ENCODE measurements around the gene PREX1. TPM values are rescaled to one million over a fixed set of nuclear protein-coding genes. Genes with fewer than 3 reads are reported as not detected.

The PREX1 gene
- polyA plus RNA-seq, 1 of the 3 experiments (the other 2 are of a cell fraction): 5.3 TPM

- TF ChIP-seq SMC3 (IDR thresholded peaks at IDR 0.05; ENCODE audit: low read depth, low read length): no peak
- no peaks in the 10 kb centered on the region for H3K9me2 ChIP-seq
- H3K36me3 ChIP-seq (replicated peaks in 1 of 2; ENCODE audit: control insufficient read depth in 1 of 2, insufficient read depth in 2 of 2, low read length in 1 of 2): no peaks in the 10 kb centered on the region
- WGBS (ENCODE audit: low lambda C conversion rate): 92% methylated on average over 3 of the region's 3 CpGs
- POLR2A ChIA-PET: no interaction called here
- peaks cover 0 to 6% of the 10 kb centered on the region in 2 experiments; a peak in 1 of 4 replicates for H3K4me1 ChIP-seq (ENCODE audit: control insufficient read depth in 1 of 2, insufficient read depth in 2 of 2, low read depth in 1 of 2, low read length in 1 of 2)
- H3K4me3 ChIP-seq (ENCODE audit: low read depth in 2 of 2, low read length in 1 of 2): no peak overlapping the region
- CTCF ChIA-PET: interaction anchor here (3.4 kb wide), 1 partner anchor 17 kb away, joined by 15 read pairs; no protein-coding TSS in a partner anchor
- no peaks in the 10 kb centered on the region for H3F3A ChIP-seq (replicated peaks; ENCODE audit: insufficient read depth)
- H3K4me2 ChIP-seq: no peak overlapping the region
- no peaks in the 10 kb centered on the region for H3K79me2 ChIP-seq (ENCODE audit: insufficient read depth)
- DNase-seq: no peak
- no peak overlapping the region for H2AFZ ChIP-seq (ENCODE audit: low read depth)
- no peaks in the 10 kb centered on the region for H3K9me3 ChIP-seq
- H4K20me1 ChIP-seq (ENCODE audit: insufficient read depth): no peaks in the 10 kb centered on the region
- H3K9ac ChIP-seq: no peak overlapping the region
- H3K27me3 ChIP-seq (ENCODE audit: insufficient read depth): no peaks in the 10 kb centered on the region
- H3K27ac ChIP-seq (ENCODE audit: low read depth in 2 of 2, low read length in 1 of 2): no peak overlapping the region
Measured at GRCh38 chr20:48674461-48674860, 153.3 kb downstream of the PREX1 start.

- ChIA-PET CTCF (interaction anchor here (3.4 kb wide), 1 partner anchor 16 kb away, joined by 15 read pairs; no protein-coding TSS in a partner anchor), POLR2A (no interaction called here)
- Histone ChIP-seq H3K9ac (no peak overlapping the region), H3K27me3 (ENCODE audit: insufficient read depth) (no peaks in the 10 kb centered on the region), H3K9me3 (no peaks in the 10 kb centered on the region), H4K20me1 (ENCODE audit: insufficient read depth) (no peaks in the 10 kb centered on the region), H3K79me2 (ENCODE audit: insufficient read depth) (no peaks in the 10 kb centered on the region), H3K4me3 (ENCODE audit: low read depth in 2 of 2, low read length in 1 of 2) (no peak overlapping the region), H2AFZ (ENCODE audit: low read depth) (no peak overlapping the region), H3K9me2 (no peaks in the 10 kb centered on the region), H3K36me3 (replicated peaks in 1 of 2; ENCODE audit: control insufficient read depth in 1 of 2, insufficient read depth in 2 of 2, low read length in 1 of 2) (no peaks in the 10 kb centered on the region), H3K4me2 (no peak overlapping the region), H3K27ac (ENCODE audit: low read depth in 2 of 2, low read length in 1 of 2) (no peak overlapping the region), H3F3A (replicated peaks; ENCODE audit: insufficient read depth) (no peaks in the 10 kb centered on the region), H3K4me1 (ENCODE audit: control insufficient read depth in 1 of 2, insufficient read depth in 2 of 2, low read depth in 1 of 2, low read length in 1 of 2) (peaks cover 0 to 12% of the 10 kb centered on the region in 2 experiments; a peak in 1 of 4 replicates)
- DNase-seq: no peak
- 69% methylated on average over 4 of the region's 4 CpGs for WGBS (ENCODE audit: low lambda C conversion rate)
- no peak for TF ChIP-seq FOSL2 (IDR thresholded peaks at IDR 0.05; ENCODE audit: borderline replicate concordance, low read depth)
- TF ChIP-seq RAD21 (IDR thresholded peaks at IDR 0.05; ENCODE audit: low read length): no peak
- no peak for TF ChIP-seq POLR2AphosphoS5 (IDR thresholded peaks at IDR 0.05; ENCODE audit: low read depth, low read length)
- TF ChIP-seq MEF2A (IDR thresholded peaks at IDR 0.05; ENCODE audit: borderline replicate concordance, low read depth): no peak
- no peak for TF ChIP-seq SMC3 (IDR thresholded peaks at IDR 0.05; ENCODE audit: low read depth, low read length)
- no peak for TF ChIP-seq ZBTB33 (IDR thresholded peaks at IDR 0.05; ENCODE audit: borderline replicate concordance, low read depth)
Measured at GRCh38 chr20:48673507-48673906, 154.3 kb downstream of the PREX1 start.

GRCh38 chr20:48672324-48672723 is 155.5 kb downstream of the PREX1 start:
- no peaks in the 10 kb centered on the region for H4K20me1 ChIP-seq (ENCODE audit: insufficient read depth)
- H2AFZ ChIP-seq (ENCODE audit: low read depth): no peak overlapping the region
- no peaks in the 10 kb centered on the region for H3F3A ChIP-seq (replicated peaks; ENCODE audit: insufficient read depth)
- CTCF ChIA-PET: interaction anchor here (3.4 kb wide), 1 partner anchor 15 kb away, joined by 15 read pairs; no protein-coding TSS in a partner anchor
- no peak for DNase-seq
- H3K9ac ChIP-seq: no peak overlapping the region
- no peaks in the 10 kb centered on the region for H3K9me2 ChIP-seq
- POLR2A ChIA-PET: no interaction called here
- H3K36me3 ChIP-seq (replicated peaks in 1 of 2; ENCODE audit: control insufficient read depth in 1 of 2, insufficient read depth in 2 of 2, low read length in 1 of 2): no peaks in the 10 kb centered on the region
- H3K4me1 ChIP-seq (ENCODE audit: control insufficient read depth in 1 of 2, insufficient read depth in 2 of 2, low read depth in 1 of 2, low read length in 1 of 2): peaks cover 0 to 19% of the 10 kb centered on the region in 2 experiments; a peak in 1 of 4 replicates
- H3K4me2 ChIP-seq: no peak overlapping the region
- 87% methylated on average over 8 of the region's 8 CpGs for WGBS (ENCODE audit: low lambda C conversion rate)
- H3K4me3 ChIP-seq (ENCODE audit: low read depth in 2 of 2, low read length in 1 of 2): no peak overlapping the region
- no peak overlapping the region for H3K27ac ChIP-seq (ENCODE audit: low read depth in 2 of 2, low read length in 1 of 2)
- no peaks in the 10 kb centered on the region for H3K79me2 ChIP-seq (ENCODE audit: insufficient read depth)
- H3K27me3 ChIP-seq (ENCODE audit: insufficient read depth): no peaks in the 10 kb centered on the region
- no peaks in the 10 kb centered on the region for H3K9me3 ChIP-seq
- TF ChIP-seq ZBTB33 (IDR thresholded peaks at IDR 0.05; ENCODE audit: borderline replicate concordance, low read depth) (no peak), USF1 (IDR thresholded peaks at IDR 0.05; ENCODE audit: borderline replicate concordance, low read depth) (no peak), MAX (IDR thresholded peaks at IDR 0.05; ENCODE audit: low read depth) (no peak), YY1 (IDR thresholded peaks at IDR 0.05; ENCODE audit: low read depth) (no peak), TAF1 (IDR thresholded peaks at IDR 0.05; ENCODE audit: borderline replicate concordance, low read depth, low read length) (no peak), RXRA (IDR thresholded peaks at IDR 0.05; ENCODE audit: borderline replicate concordance, low read depth) (no peak), CTCF (IDR thresholded peaks at IDR 0.05) (no peak), FOXJ3 (CRISPR knock-in tag; IDR thresholded peaks at IDR 0.05) (no peak), EZH2phosphoT487 (IDR thresholded peaks at IDR 0.05; ENCODE audit: borderline replicate concordance, low read depth) (no peak), FOSL2 (IDR thresholded peaks at IDR 0.05; ENCODE audit: borderline replicate concordance, low read depth) (no peak)
